ENCODE results near the gene KIAA1755. TPM values are rescaled to one million over a fixed set of nuclear protein-coding genes. Genes with fewer than 3 reads are reported as not detected.

KIAA1755 gene
- total and polyA plus RNA-seq, 10 of the 15 experiments (the other 5 are each of a cell fraction or from before 2014, with no cell fraction given), result not detected

- TF ChIP-seq, protein P1, sequence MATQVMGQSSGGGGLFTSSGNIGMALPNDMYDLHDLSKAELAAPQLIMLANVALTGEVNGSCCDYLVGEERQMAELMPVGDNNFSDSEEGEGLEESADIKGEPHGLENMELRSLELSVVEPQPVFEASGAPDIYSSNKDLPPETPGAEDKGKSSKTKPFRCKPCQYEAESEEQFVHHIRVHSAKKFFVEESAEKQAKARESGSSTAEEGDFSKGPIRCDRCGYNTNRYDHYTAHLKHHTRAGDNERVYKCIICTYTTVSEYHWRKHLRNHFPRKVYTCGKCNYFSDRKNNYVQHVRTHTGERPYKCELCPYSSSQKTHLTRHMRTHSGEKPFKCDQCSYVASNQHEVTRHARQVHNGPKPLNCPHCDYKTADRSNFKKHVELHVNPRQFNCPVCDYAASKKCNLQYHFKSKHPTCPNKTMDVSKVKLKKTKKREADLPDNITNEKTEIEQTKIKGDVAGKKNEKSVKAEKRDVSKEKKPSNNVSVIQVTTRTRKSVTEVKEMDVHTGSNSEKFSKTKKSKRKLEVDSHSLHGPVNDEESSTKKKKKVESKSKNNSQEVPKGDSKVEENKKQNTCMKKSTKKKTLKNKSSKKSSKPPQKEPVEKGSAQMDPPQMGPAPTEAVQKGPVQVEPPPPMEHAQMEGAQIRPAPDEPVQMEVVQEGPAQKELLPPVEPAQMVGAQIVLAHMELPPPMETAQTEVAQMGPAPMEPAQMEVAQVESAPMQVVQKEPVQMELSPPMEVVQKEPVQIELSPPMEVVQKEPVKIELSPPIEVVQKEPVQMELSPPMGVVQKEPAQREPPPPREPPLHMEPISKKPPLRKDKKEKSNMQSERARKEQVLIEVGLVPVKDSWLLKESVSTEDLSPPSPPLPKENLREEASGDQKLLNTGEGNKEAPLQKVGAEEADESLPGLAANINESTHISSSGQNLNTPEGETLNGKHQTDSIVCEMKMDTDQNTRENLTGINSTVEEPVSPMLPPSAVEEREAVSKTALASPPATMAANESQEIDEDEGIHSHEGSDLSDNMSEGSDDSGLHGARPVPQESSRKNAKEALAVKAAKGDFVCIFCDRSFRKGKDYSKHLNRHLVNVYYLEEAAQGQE (IDR thresholded peaks at IDR 0.05; ENCODE audit: low read depth, low read length), result no peak
- TF ChIP-seq NFIC (IDR thresholded peaks at IDR 0.05; ENCODE audit: low read depth, low read length) (no peak), EGR1 (IDR thresholded peaks at IDR 0.05; ENCODE audit: borderline replicate concordance in 1 of 2, low read depth in 2 of 2, low read length in 2 of 2) (no peak), BRCA1 (IDR thresholded peaks at IDR 0.05; ENCODE audit: low read depth, low read length) (no peak), FOS (IDR thresholded peaks at IDR 0.05; ENCODE audit: borderline replicate concordance, extremely low read depth, insufficient read length) (no peak), ZNF622 (IDR thresholded peaks at IDR 0.05) (no peak), SIN3A (IDR thresholded peaks at IDR 0.05; ENCODE audit: low read depth, low read length) (no peak), JUND (IDR thresholded peaks at IDR 0.05; ENCODE audit: low read depth, low read length) (no peak), MYB (IDR thresholded peaks at IDR 0.05; ENCODE audit: borderline replicate concordance, low read depth, low read length) (no peak)
Measured at GRCh38 chr20:38295811-38296210, 35.3 kb upstream of the KIAA1755 start (continued).

GRCh38 chr20:38294076-38294591 lies 33.6 kb upstream of the KIAA1755 start:
- RAD21 ChIA-PET (ENCODE audit: unreplicated experiment), result no interaction called here
- BruUV-seq (replicated peaks), result no TSS peak

More at GRCh38 chr20:38294076-38294591, 33.6 kb upstream of the KIAA1755 start:
- no peak for FAIRE-seq
- Histone ChIP-seq H3K9me3 (replicated peaks; ENCODE audit: control insufficient read depth, insufficient read depth, low read length) (no peaks in the 10 kb centered on the region), H4K20me1 (ENCODE audit: control insufficient read depth, insufficient read depth) (no peaks in the 10 kb centered on the region), H3K27me3 (replicated peaks in 1 of 2; ENCODE audit: control insufficient read depth in 2 of 2, insufficient read depth in 2 of 2, low read length in 1 of 2) (peaks cover 0 to 2% of the 10 kb centered on the region in 2 experiments; a peak in 1 of 4 replicates), H3K79me2 (ENCODE audit: control insufficient read depth, insufficient read depth, low read length) (no peaks in the 10 kb centered on the region), H3K4me1 (ENCODE audit: control insufficient read depth, insufficient read depth, low read length) (no peaks in the 10 kb centered on the region), H2AFZ (ENCODE audit: control insufficient read depth, low read depth, low read length) (no peak overlapping the region), H3K36me3 (ENCODE audit: control insufficient read depth in 2 of 2, insufficient read depth in 2 of 2, low read length in 1 of 2) (no peaks in the 10 kb centered on the region), H3K4me2 (ENCODE audit: control insufficient read depth, insufficient read depth) (no peak overlapping the region), H3K9ac (ENCODE audit: control insufficient read depth, insufficient read depth, low read length) (no peak overlapping the region), H3K27ac (ENCODE audit: control insufficient read depth, insufficient read depth) (no peak overlapping the region), H3K4me3 (no peak overlapping the region)
- TF ChIP-seq YY1 (IDR thresholded peaks at IDR 0.05; ENCODE audit: low read depth, low read length), result no peak
- no peak for TF ChIP-seq TCF12 (IDR thresholded peaks at IDR 0.05; ENCODE audit: low read depth, low read length)
- no peak for TF ChIP-seq EP300 (IDR thresholded peaks at IDR 0.05; ENCODE audit: borderline replicate concordance in 1 of 2, control insufficient read depth in 1 of 2, low read depth in 2 of 2, low read length in 2 of 2)
- no peak for TF ChIP-seq USF2 (IDR thresholded peaks at IDR 0.05; ENCODE audit: borderline replicate concordance, low read depth, low read length)
- intact Hi-C loops (cut with micrococcal nuclease; ENCODE audit: unreplicated experiment) (no loop called here), in situ Hi-C loops (cut with MboI) (no loop called here)
- CTCF ChIA-PET, result no interaction called here
- SMC1A ChIA-PET (ENCODE audit: uncharacterized antibody, unreplicated experiment), result no interaction called here
- no peak for ATAC-seq
- DNase-seq (ENCODE audit: low read depth, low spot score), result no peak
- POLR2A ChIA-PET, result no interaction called here
- WGBS (ENCODE audit: insufficient coverage, insufficient replicate concordance, low lambda C conversion rate, missing lambda C conversion rate), result 24% methylated on average over 11 of the region's 11 CpGs

All from GM12878 (cell line).